Chondrocyte (in vitro differentiated cells): ENCODE results near the gene GRHL3. TPM values are rescaled to one million over a fixed set of nuclear protein-coding genes. Genes with fewer than 3 reads are reported as not detected.

Experiments
- DNase-seq: peaks from one replicate; pipeline ENCODE4 v3.0.0; 2021; ENCODE audit warnings: mixed read lengths, low spot score
- H3K27ac Mint-ChIP-seq: one replicate; pipeline ENCODE4 v1.8.0; 2021; ENCODE audit warnings: mild to moderate bottlenecking, moderate library complexity, mixed read lengths; ENCODE audit not compliant: unreplicated experiment
- H3K27me3 Mint-ChIP-seq: 2 replicates; pipeline ENCODE4 v1.8.0; 2021; ENCODE audit warnings: low read depth, mixed read lengths
- H3K36me3 Mint-ChIP-seq: 2 replicates; pipeline ENCODE4 v1.8.0; 2021; ENCODE audit warnings: low read depth, mixed read lengths
- H3K4me1 Mint-ChIP-seq: 2 replicates; pipeline ENCODE4 v1.8.0; 2021; ENCODE audit warnings: low read depth, mild to moderate bottlenecking, mixed read lengths
- H3K4me3 Mint-ChIP-seq: one replicate; pipeline ENCODE4 v1.8.0; 2021; ENCODE audit warnings: mild to moderate bottlenecking, moderate library complexity, mixed read lengths; ENCODE audit not compliant: unreplicated experiment
- H3K9me3 Mint-ChIP-seq: 2 replicates; pipeline ENCODE4 v1.8.0; 2021; ENCODE audit warnings: low read depth, mixed read lengths
- CTCF ChIP-seq: fragments of 200-600 bp; sonication (generic); IDR thresholded peaks from 2 replicates; pipeline ENCODE4 v1.5.0; 2021; ENCODE audit warnings: antibody characterized with exemption, mild to moderate bottlenecking, moderate library complexity
- total RNA-seq: library from RNA; stranded (reverse); gene quantifications from 3 replicates; pipeline ENCODE4 v1.2.1, GENCODE V29; 2021

GRHL3 gene
- total RNA-seq, 1 donor from 2014 or later = 0.07 TPM

- H3K4me1 Mint-ChIP-seq = peaks cover 15% of the 10 kb centered on the region
- H3K4me3 Mint-ChIP-seq = no peak overlapping the region
- DNase-seq = no peak
- no peak overlapping the region for H3K27ac Mint-ChIP-seq
- no peak for TF ChIP-seq CTCF
- H3K36me3 Mint-ChIP-seq = no peaks in the 10 kb centered on the region
- peaks cover 4% of the 10 kb centered on the region for H3K27me3 Mint-ChIP-seq
- H3K9me3 Mint-ChIP-seq = no peaks in the 10 kb centered on the region
Observed at GRCh38 chr1:24349891-24350290, 30.7 kb downstream of the GRHL3 start.

GRCh38 chr1:24351247-24351646, 32.1 kb downstream of the GRHL3 start:
- TF ChIP-seq CTCF = no peak
- Mint-ChIP-seq H3K4me1 (peaks cover 15% of the 10 kb centered on the region), H3K36me3 (no peaks in the 10 kb centered on the region), H3K27ac (no peak overlapping the region), H3K4me3 (no peak overlapping the region), H3K9me3 (no peaks in the 10 kb centered on the region), H3K27me3 (peaks cover 4% of the 10 kb centered on the region)
- DNase-seq = no peak

GRCh38 chr1:24351918-24352627, 32.9 kb downstream of the GRHL3 start:
- peaks cover 4% of the 10 kb centered on the region for H3K27me3 Mint-ChIP-seq
- H3K36me3 Mint-ChIP-seq = peaks cover 1% of the 10 kb centered on the region
- no peak overlapping the region for H3K27ac Mint-ChIP-seq
- H3K4me3 Mint-ChIP-seq = no peak overlapping the region
- peaks cover 15% of the 10 kb centered on the region for H3K4me1 Mint-ChIP-seq
- H3K9me3 Mint-ChIP-seq = no peaks in the 10 kb centered on the region
- TF ChIP-seq CTCF = no peak
- DNase-seq = no peak

GRCh38 chr1:24353292-24353891, 34.2 kb downstream of the GRHL3 start:
- no peak overlapping the region for H3K4me3 Mint-ChIP-seq
- H3K9me3 Mint-ChIP-seq = no peaks in the 10 kb centered on the region
- TF ChIP-seq CTCF = no peak
- DNase-seq = no peak
- no peak overlapping the region for H3K27ac Mint-ChIP-seq
- H3K36me3 Mint-ChIP-seq = peaks cover 1% of the 10 kb centered on the region
- H3K27me3 Mint-ChIP-seq = peaks cover 3% of the 10 kb centered on the region
- peaks cover 15% of the 10 kb centered on the region for H3K4me1 Mint-ChIP-seq

- DNase-seq = no peak
- no peak overlapping the region for H3K4me3 Mint-ChIP-seq
- peaks cover 1% of the 10 kb centered on the region for H3K36me3 Mint-ChIP-seq
- peaks cover 12% of the 10 kb centered on the region for H3K4me1 Mint-ChIP-seq
- H3K9me3 Mint-ChIP-seq = no peaks in the 10 kb centered on the region
- H3K27ac Mint-ChIP-seq = no peak overlapping the region
- H3K27me3 Mint-ChIP-seq = no peaks in the 10 kb centered on the region
- no peak for TF ChIP-seq CTCF
Observed at GRCh38 chr1:24355466-24355865, 36.3 kb downstream of the GRHL3 start.
